SK-N-SH (cell line): ENCODE results near the gene DMD. TPM values are rescaled to one million over a fixed set of nuclear protein-coding genes. Genes with fewer than 3 reads are reported as not detected.

Experiments used
- CTCF ChIA-PET: fragments of 300-600, 350-600 bp; formaldehyde crosslinking; extraction: SDS; loops from one replicate; lab custom pipeline; 2021; lab: Yijun Ruan, JAX
- POLR2A ChIA-PET: fragments of 350-600 bp; sonication (Branson Sonifier 250); formaldehyde crosslinking; extraction: SDS; loops from one replicate; lab custom pipeline; 2020; ENCODE audit warnings: antibody characterized with exemption, inconsistent platforms; lab: Yijun Ruan, JAX
- DNase-seq: peaks from one replicate; pipeline ENCODE4 v3.0.0; 2012
- H2AFZ ChIP-seq: fragments of 200-600 bp; sonication (generic); 2 replicates; pipeline ENCODE4 v1.8.1; 2016; ENCODE audit warnings: antibody characterized with exemption, mild to moderate bottlenecking, low read depth
- H3F3A ChIP-seq: fragments of 200-600 bp; sonication (generic); replicated peaks from 2 replicates; pipeline ENCODE3; 2016; ENCODE audit warnings: antibody characterized with exemption, mild to moderate bottlenecking; ENCODE audit not compliant: insufficient read depth
- H3K27ac ChIP-seq, 2 experiments: fragments of 200-500 bp in 1 of 2; fragments of 200-600 bp in 1 of 2; sonication (Bioruptor generic) in 1 of 2; sonication (generic), shearing (Covaris generic) in 1 of 2; 2 replicates each; pipeline versions ENCODE4 v1.5.1 to v1.6.1; 2014 to 2016; ENCODE audit warnings: low read depth in 2 of 2, inconsistent platforms in 1 of 2, low read length in 1 of 2, mild to moderate bottlenecking in 1 of 2, mixed read lengths in 1 of 2
- H3K27me3 ChIP-seq: fragments of 200-600 bp; sonication (generic), shearing (Covaris generic); 2 replicates; pipeline ENCODE4 v1.6.1; 2016; ENCODE audit warnings: mixed run types; ENCODE audit not compliant: insufficient read depth
- H3K36me3 ChIP-seq, 2 experiments: fragments of 200-500 bp in 1 of 2; fragments of 200-600 bp in 1 of 2; sonication (Bioruptor generic) in 1 of 2; sonication (generic) in 1 of 2; replicated peaks in 1 of 2; 2 replicates each; pipeline versions ENCODE3 to v1.5.1; 2014 to 2016; ENCODE audit warnings: low read length in 1 of 2, mild to moderate bottlenecking in 1 of 2; ENCODE audit not compliant: insufficient read depth in 2 of 2, control insufficient read depth in 1 of 2
- H3K4me1 ChIP-seq, 2 experiments: fragments of 200-500 bp in 1 of 2; fragments of 200-600 bp in 1 of 2; sonication (Bioruptor generic) in 1 of 2; sonication (generic), shearing (Covaris generic) in 1 of 2; 2 replicates each; pipeline versions ENCODE4 v1.5.1 to v1.6.1; 2014 to 2016; ENCODE audit warnings: low read depth in 1 of 2, low read length in 1 of 2, mixed run types in 1 of 2; ENCODE audit not compliant: insufficient read depth in 2 of 2, control insufficient read depth in 1 of 2
- H3K4me2 ChIP-seq: fragments of 200-600 bp; sonication (generic), shearing (Covaris generic); 2 replicates; pipeline ENCODE4 v1.6.1; 2017; ENCODE audit warnings: mixed run types
- H3K4me3 ChIP-seq, 2 experiments: fragments of 200-500 bp in 1 of 2; fragments of 200-600 bp in 1 of 2; sonication (Bioruptor generic) in 1 of 2; sonication (generic), shearing (Covaris generic) in 1 of 2; 2 replicates each; pipeline versions ENCODE4 v1.5.1 to v1.8.1; 2014 to 2016; ENCODE audit warnings: low read depth in 2 of 2, inconsistent platforms in 1 of 2, low read length in 1 of 2, mild to moderate bottlenecking in 1 of 2, mixed read lengths in 1 of 2, moderate library complexity in 1 of 2
- H3K79me2 ChIP-seq: fragments of 200-600 bp; sonication (generic); 2 replicates; pipeline ENCODE4 v1.8.1; 2017; ENCODE audit warnings: mild to moderate bottlenecking; ENCODE audit not compliant: insufficient read depth
- H3K9ac ChIP-seq: fragments of 200-600 bp; sonication (generic); 2 replicates; pipeline ENCODE4 v1.6.1; 2017; ENCODE audit warnings: mixed run types
- H3K9me2 ChIP-seq: fragments of 200-600 bp; sonication (generic); 2 replicates; pipeline ENCODE4 v1.6.1; 2017; ENCODE audit warnings: mixed run types
- H3K9me3 ChIP-seq: fragments of 200-600 bp; sonication (generic); 2 replicates; pipeline ENCODE4 v1.6.1; 2017; ENCODE audit warnings: mixed run types, mild to moderate bottlenecking, moderate library complexity
- H4K20me1 ChIP-seq: fragments of 200-600 bp; sonication (generic); 2 replicates; pipeline ENCODE4 v1.6.1; 2017; ENCODE audit warnings: mild to moderate bottlenecking, mixed run types; ENCODE audit not compliant: insufficient read depth
- CHD2 ChIP-seq: fragments of 150-350 bp; IDR thresholded peaks from 2 replicates; pipeline ENCODE4 v1.6.1; 2018; ENCODE audit warnings: low read length; ENCODE audit not compliant: partially characterized antibody
- CTCF ChIP-seq: fragments of 200-600 bp; sonication (generic); IDR thresholded peaks from 2 replicates; pipeline ENCODE4 v1.6.1; 2017; ENCODE audit warnings: antibody characterized with exemption, mild to moderate bottlenecking, moderate library complexity
- ELF1 ChIP-seq: IDR thresholded peaks from 2 replicates; pipeline ENCODE4 v1.4.0; 2012
- EZH2phosphoT487 ChIP-seq: fragments of 200-600 bp; sonication (generic); IDR thresholded peaks from 2 replicates; pipeline ENCODE4 v1.6.1; 2017; ENCODE audit warnings: low read depth, mixed run types, mild to moderate bottlenecking, antibody characterized with exemption, moderate library complexity, borderline replicate concordance
- FOSL2 ChIP-seq: IDR thresholded peaks from 2 replicates; pipeline ENCODE4 v1.4.0; 2012; ENCODE audit warnings: low read depth, mild to moderate bottlenecking, moderate library complexity, borderline replicate concordance
- FOXJ3 ChIP-seq: sonication (generic); formaldehyde crosslinking; IDR thresholded peaks from 2 replicates; pipeline ENCODE4 v1.5.1; 2020; ENCODE audit warnings: mild to moderate bottlenecking, missing genetic modification reagents
- FOXM1 ChIP-seq: IDR thresholded peaks from 2 replicates; pipeline ENCODE4 v1.4.0; 2012; ENCODE audit warnings: low read depth, mild to moderate bottlenecking
- JUND ChIP-seq: IDR thresholded peaks from 2 replicates; pipeline ENCODE4 v1.4.0; 2012
- MAX ChIP-seq: IDR thresholded peaks from 2 replicates; pipeline ENCODE4 v1.4.0; 2012; ENCODE audit warnings: low read depth
- MEF2A ChIP-seq: IDR thresholded peaks from 2 replicates; pipeline ENCODE4 v1.4.0; 2012; ENCODE audit warnings: low read depth, borderline replicate concordance
- MXI1 ChIP-seq: IDR thresholded peaks from 2 replicates; pipeline ENCODE4 v1.6.1; 2012; ENCODE audit warnings: mild to moderate bottlenecking, low read depth, low read length, improper control_type of control experiment
- NFIC ChIP-seq: IDR thresholded peaks from 2 replicates; pipeline ENCODE4 v1.4.0; 2012; ENCODE audit warnings: borderline replicate concordance
- NRF1 ChIP-seq: IDR thresholded peaks from 2 replicates; pipeline ENCODE4 v1.6.1; 2012; ENCODE audit warnings: low read depth, mild to moderate bottlenecking, low read length
- RAD21 ChIP-seq: IDR thresholded peaks from 2 replicates; pipeline ENCODE4 v1.6.1; 2012; ENCODE audit warnings: mild to moderate bottlenecking, low read length
- RCOR1 ChIP-seq: fragments of 150-350 bp; IDR thresholded peaks from 2 replicates; pipeline ENCODE4 v1.6.1; 2017; ENCODE audit warnings: antibody characterized with exemption, low read length
- REST ChIP-seq: IDR thresholded peaks from 2 replicates; pipeline ENCODE4 v1.6.1; 2012; ENCODE audit warnings: mild to moderate bottlenecking, low read depth, low read length, moderate library complexity
- SIN3A ChIP-seq: IDR thresholded peaks from 2 replicates; pipeline ENCODE4 v1.6.1; 2012; ENCODE audit warnings: low read depth, mild to moderate bottlenecking, low read length, moderate library complexity, borderline replicate concordance
- SMC3 ChIP-seq: IDR thresholded peaks from 2 replicates; pipeline ENCODE4 v1.6.1; 2012; ENCODE audit warnings: low read depth, low read length, improper control_type of control experiment
- USF1 ChIP-seq: IDR thresholded peaks from 2 replicates; pipeline ENCODE4 v1.4.0; 2012; ENCODE audit warnings: low read depth, borderline replicate concordance
- YY1 ChIP-seq: IDR thresholded peaks from 2 replicates; pipeline ENCODE4 v1.4.0; 2012; ENCODE audit warnings: low read depth, mild to moderate bottlenecking
- WGBS: methylation state at CpG from one replicate; pipeline ENCODE4 v1.1.6; 2017; ENCODE audit warnings: low lambda C conversion rate; 5-methylcytosine and 5-hydroxymethylcytosine counted together
- polyA plus RNA-seq, 3 experiments: library from polyadenylated mRNA; depleted of rRNA; stranded (reverse); fragments of >200 nt; gene quantifications; 2 replicates each; pipeline ENCODE4 v1.2.3, GENCODE V29; 2012

DMD gene
- polyA plus RNA-seq, 1 of the 3 experiments (the other 2 are of a cell fraction): 3.9 TPM

- WGBS: 43% methylated on average over 4 of the region's 4 CpGs
- CTCF ChIA-PET: interaction anchor here (1.4 kb wide), 1 partner anchor 25 kb away, joined by 3 read pairs; no protein-coding TSS in a partner anchor
- TF ChIP-seq USF1 (no peak), NFIC (no peak), MXI1 (no peak), REST (no peak), FOXJ3 (no peak), CHD2 (no peak), FOXM1 (no peak), JUND (no peak), CTCF (no peak), ELF1 (no peak), YY1 (no peak), MAX (no peak), RAD21 (no peak), SMC3 (no peak), NRF1 (no peak), EZH2phosphoT487 (no peak), RCOR1 (no peak), SIN3A (no peak), FOSL2 (no peak), MEF2A (no peak)
These were observed 1870.8 kb downstream of the DMD start for GRCh38 chrX:31340587-31340986.

More at GRCh38 chrX:31340587-31340986, 1870.8 kb downstream of the DMD start:
- no peak overlapping the region for H3K4me2 ChIP-seq
- H3K36me3 ChIP-seq: no peaks in the 10 kb centered on the region
- no peak overlapping the region for H3K4me3 ChIP-seq
- H3K4me1 ChIP-seq: no peaks in the 10 kb centered on the region
- no peaks in the 10 kb centered on the region for H3K79me2 ChIP-seq
- H3K27me3 ChIP-seq: no peaks in the 10 kb centered on the region
- H3K9me3 ChIP-seq: no peaks in the 10 kb centered on the region
- no peak overlapping the region for H3K27ac ChIP-seq
- H3F3A ChIP-seq: no peaks in the 10 kb centered on the region
- no peaks in the 10 kb centered on the region for H3K9me2 ChIP-seq
- H3K9ac ChIP-seq: no peak overlapping the region
- POLR2A ChIA-PET: no interaction called here
- no peak for DNase-seq
- H4K20me1 ChIP-seq: no peaks in the 10 kb centered on the region
- no peak overlapping the region for H2AFZ ChIP-seq
